Prostate gland (tissue), 2 donors: ENCODE results near the gene ACTR3. TPM values are rescaled to one million over a fixed set of nuclear protein-coding genes. Genes with fewer than 3 reads are reported as not detected.

Source experiments
- DNase-seq: peaks from one replicate; pipeline ENCODE4 v3.0.0-alpha.2; 2019; ENCODE audit warnings: low spot score
- H3K27ac ChIP-seq, 2 donors: fragments of 200-600 bp; sonication (generic); 2 replicates each; pipeline ENCODE4 v1.5.1; 2017 to 2019
- H3K27me3 ChIP-seq: fragments of 200-600 bp; sonication (generic); replicated peaks from 2 replicates; pipeline ENCODE4 v1.5.1; 2019; ENCODE audit not compliant: insufficient read depth
- H3K36me3 ChIP-seq, 2 donors: fragments of 200-600 bp; sonication (generic); 1 replicate in 1 of 2; 2 replicates in 1 of 2; pipeline versions ENCODE4 v1.5.1 to v1.8.1; 2017 to 2019
- H3K4me1 ChIP-seq: fragments of 200-600 bp; sonication (generic); replicated peaks from 2 replicates; pipeline ENCODE4 v1.5.1; 2019
- H3K4me3 ChIP-seq, 2 donors: fragments of 200-600 bp; sonication (generic); 2 replicates each; pipeline ENCODE4 v1.5.1; 2017 to 2019
- H3K9me3 ChIP-seq: fragments of 200-600 bp; sonication (generic); 2 replicates; pipeline ENCODE4 v1.5.1; 2017
- CTCF ChIP-seq, 4 experiments: fragments of 200-600 bp in 2 of 4; fragments of 450-650 bp in 2 of 4; sonication (generic) in 2 of 4; IDR thresholded peaks; 1 replicate in 3 of 4; 2 replicates in 1 of 4; pipeline ENCODE4 v1.5.1; 2016 to 2019; ENCODE audit warnings: antibody characterized with exemption in 4 of 4, mild to moderate bottlenecking in 2 of 4, moderate library complexity in 2 of 4
- POLR2A ChIP-seq: fragments of 450-650 bp; IDR thresholded peaks from one replicate; pipeline ENCODE4 v1.6.1; 2016; ENCODE audit warnings: antibody characterized with exemption, mild to moderate bottlenecking
- POLR2AphosphoS5 ChIP-seq: sonication (generic); formaldehyde crosslinking; IDR thresholded peaks from one replicate; pipeline ENCODE4 v1.6.1; 2017; ENCODE audit warnings: antibody characterized with exemption
- WGBS: methylation state at CpG from one replicate; pipeline ENCODE4 v1.1.5; 2018; 5-methylcytosine and 5-hydroxymethylcytosine counted together
- intact Hi-C: fragments of 100-400 bp; cut with DNase I; formaldehyde crosslinking; loops from one replicate; pipeline ENCODE4 v1.14.2; 2022
- total RNA-seq, 2 donors: library from RNA; depleted of rRNA; stranded (reverse); fragments of >200 nt; gene quantifications; one replicate each; pipeline ENCODE4 v1.1.0, GENCODE V29; 2016

Gene ACTR3
- total RNA-seq, 2 donors from 2014 or later = 65.9 to 93.7 TPM

- no peak for DNase-seq
- no peak overlapping the region for H3K4me3 ChIP-seq
- H3K9me3 ChIP-seq = no peaks in the 10 kb centered on the region
- 66% methylated on average over 1 of the region's 1 CpG for WGBS
- no peak for TF ChIP-seq POLR2A
- no peak for TF ChIP-seq POLR2AphosphoS5
- TF ChIP-seq CTCF (IDR thresholded peaks at IDR 0.05) = no peak
- no peak overlapping the region for H3K27ac ChIP-seq
- intact Hi-C loops = no loop called here
- peaks cover 7% of the 10 kb centered on the region for H3K4me1 ChIP-seq
- no peaks in the 10 kb centered on the region for H3K27me3 ChIP-seq
- no peaks in the 10 kb centered on the region for H3K36me3 ChIP-seq
Measured at GRCh38 chr2:113895819-113896563, 6.1 kb downstream of the ACTR3 start.

GRCh38 chr2:113896791-113897190 is 6.9 kb downstream of the ACTR3 start:
- no peak for DNase-seq
- Histone ChIP-seq H3K9me3 (no peaks in the 10 kb centered on the region), H3K27ac (no peak overlapping the region), H3K27me3 (no peaks in the 10 kb centered on the region), H3K4me1 (peaks cover 7% of the 10 kb centered on the region), H3K36me3 (no peaks in the 10 kb centered on the region), H3K4me3 (no peak overlapping the region)
- intact Hi-C loops = no loop called here
- 45% methylated on average over 2 of the region's 2 CpGs for WGBS
- TF ChIP-seq POLR2A = no peak
- TF ChIP-seq POLR2AphosphoS5 = no peak
- no peak for TF ChIP-seq CTCF (IDR thresholded peaks at IDR 0.05)

GRCh38 chr2:113898081-113898480 is 8.2 kb downstream of the ACTR3 start:
- Histone ChIP-seq H3K27ac (no peak overlapping the region), H3K4me1 (peaks cover 7% of the 10 kb centered on the region), H3K27me3 (no peaks in the 10 kb centered on the region), H3K9me3 (no peaks in the 10 kb centered on the region), H3K4me3 (no peak overlapping the region), H3K36me3 (no peaks in the 10 kb centered on the region)
- intact Hi-C loops = no loop called here
- no peak for TF ChIP-seq POLR2A
- TF ChIP-seq CTCF (IDR thresholded peaks at IDR 0.05) = no peak
- no peak for TF ChIP-seq POLR2AphosphoS5
- no peak for DNase-seq

GRCh38 chr2:113899166-113899565 is 9.3 kb downstream of the ACTR3 start:
- TF ChIP-seq POLR2AphosphoS5 = no peak
- no peak for TF ChIP-seq POLR2A
- no peak for TF ChIP-seq CTCF (IDR thresholded peaks at IDR 0.05)
- H3K36me3 ChIP-seq = no peaks in the 10 kb centered on the region
- no peaks in the 10 kb centered on the region for H3K27me3 ChIP-seq
- H3K27ac ChIP-seq = no peak overlapping the region
- H3K4me1 ChIP-seq = peaks cover 7% of the 10 kb centered on the region
- intact Hi-C loops = no loop called here
- no peak for DNase-seq
- H3K4me3 ChIP-seq = no peak overlapping the region
- H3K9me3 ChIP-seq = no peaks in the 10 kb centered on the region

- intact Hi-C loops = no loop called here
- no peak overlapping the region for H3K4me3 ChIP-seq
- H3K9me3 ChIP-seq = no peaks in the 10 kb centered on the region
- no peak overlapping the region for H3K27ac ChIP-seq
- peaks cover 7% of the 10 kb centered on the region for H3K4me1 ChIP-seq
- no peaks in the 10 kb centered on the region for H3K27me3 ChIP-seq
- 59% methylated on average over 2 of the region's 2 CpGs for WGBS
- H3K36me3 ChIP-seq = no peaks in the 10 kb centered on the region
- DNase-seq = no peak
- TF ChIP-seq POLR2AphosphoS5 = no peak
- no peak for TF ChIP-seq POLR2A
- TF ChIP-seq CTCF (IDR thresholded peaks at IDR 0.05) = no peak
Measured at GRCh38 chr2:113901943-113902342, 12.1 kb downstream of the ACTR3 start.
